ENCODE measurements around the gene ITPRIP. TPM values are rescaled to one million over a fixed set of nuclear protein-coding genes. Genes with fewer than 3 reads are reported as not detected.
A peak's percentile ranks its signal among the peaks of the same experiment; 100 is the strongest.

The ITPRIP gene
- total RNA-seq, 2 donors from 2014 or later, result 9.1 to 11.0 TPM

GRCh38 chr10:104318326-104318725 lies 19.9 kb downstream of the ITPRIP start:
- peaks cover 24% of the 10 kb centered on the region for H3K4me1 Mint-ChIP-seq
- no peak for DNase-seq
- Histone ChIP-seq H3K36me3 (ENCODE audit: control insufficient read depth, insufficient read depth, low read length) (peaks cover 18% of the 10 kb centered on the region), H3K9me3 (ENCODE audit: control insufficient read depth, low read length) (no peaks in the 10 kb centered on the region), H3K9ac (ENCODE audit: extremely low read depth, low read length, poor library complexity, severe bottlenecking) (no peak overlapping the region), H3K27me3 (ENCODE audit: control insufficient read depth, insufficient read depth, low read length, poor library complexity, severe bottlenecking) (no peaks in the 10 kb centered on the region), H3K27ac (ENCODE audit: low read depth, low read length) (no peak overlapping the region), H3K4me3 (ENCODE audit: low read length) (no peak overlapping the region), H3K4me1 (ENCODE audit: control insufficient read depth, insufficient read depth, low read length) (peaks cover 9% of the 10 kb centered on the region)
- no peak for TF ChIP-seq CTCF (conservative IDR thresholded peaks at IDR 0.05)
- H3K9me3 Mint-ChIP-seq, result no peaks in the 10 kb centered on the region
- no peaks in the 10 kb centered on the region for H3K27me3 Mint-ChIP-seq (ENCODE audit: insufficient read depth)
- WGBS, 2 experiments (ENCODE audit: insufficient coverage in 1 of 2, insufficient read length in 1 of 2), result 88 to 91% methylated on average over 5 of the region's 5 CpGs
- no peak overlapping the region for H3K27ac Mint-ChIP-seq
- peaks cover 19% of the 10 kb centered on the region for H3K36me3 Mint-ChIP-seq (ENCODE audit: low read depth)
- H3K4me3 Mint-ChIP-seq, result no peak overlapping the region

DNA sequence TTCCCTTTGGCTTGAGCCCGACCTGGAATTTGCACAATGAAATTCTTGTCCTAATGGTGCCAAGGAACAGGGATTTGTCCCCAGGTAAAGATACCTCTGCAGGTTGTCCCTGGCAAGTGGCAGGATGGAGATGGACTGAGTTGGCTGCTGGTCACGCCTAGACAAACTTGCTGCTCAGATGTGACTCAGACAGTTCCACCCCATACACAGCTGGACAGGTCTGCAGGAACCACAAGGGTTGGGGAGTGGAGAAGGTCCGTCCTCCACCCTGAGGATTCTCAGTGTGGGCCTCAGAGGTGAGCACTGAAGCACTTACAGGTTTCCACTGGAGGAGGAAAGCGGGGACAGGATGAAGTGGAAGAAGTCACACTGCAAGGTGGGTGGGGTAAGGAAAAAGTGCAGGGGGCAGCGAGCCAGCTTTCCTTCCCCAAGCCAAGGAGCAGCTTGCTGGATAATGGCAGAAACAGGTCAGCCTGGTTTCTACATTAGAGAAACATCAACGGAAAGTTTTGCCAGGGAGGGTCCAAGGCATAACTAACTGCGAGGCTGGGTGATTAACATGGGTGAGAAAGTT lies 20.5 kb downstream of the ITPRIP start:
- Mint-ChIP-seq H3K36me3 (ENCODE audit: low read depth) (peaks cover 24% of the 10 kb centered on the region), H3K4me1 (peaks cover 24% of the 10 kb centered on the region), H3K9me3 (no peaks in the 10 kb centered on the region), H3K4me3 (no peak overlapping the region), H3K27me3 (ENCODE audit: insufficient read depth) (no peaks in the 10 kb centered on the region), H3K27ac (peak overlapping the region; percentile 27)
- DNase-seq, result no peak
- 87 to 95% methylated on average over 6 to 7 of the region's 7 CpGs for WGBS, 2 experiments (ENCODE audit: insufficient coverage in 1 of 2, insufficient read length in 1 of 2)
- Histone ChIP-seq H3K36me3 (ENCODE audit: control insufficient read depth, insufficient read depth, low read length) (peaks cover 23% of the 10 kb centered on the region), H3K4me3 (ENCODE audit: low read length) (peak overlapping the region; percentile 23), H3K27ac (ENCODE audit: low read depth, low read length) (no peak overlapping the region), H3K9me3 (ENCODE audit: control insufficient read depth, low read length) (no peaks in the 10 kb centered on the region), H3K9ac (ENCODE audit: extremely low read depth, low read length, poor library complexity, severe bottlenecking) (no peak overlapping the region), H3K4me1 (ENCODE audit: control insufficient read depth, insufficient read depth, low read length) (peaks cover 9% of the 10 kb centered on the region), H3K27me3 (ENCODE audit: control insufficient read depth, insufficient read depth, low read length, poor library complexity, severe bottlenecking) (no peaks in the 10 kb centered on the region)
- TF ChIP-seq CTCF (conservative IDR thresholded peaks at IDR 0.05), result no peak

DNA sequence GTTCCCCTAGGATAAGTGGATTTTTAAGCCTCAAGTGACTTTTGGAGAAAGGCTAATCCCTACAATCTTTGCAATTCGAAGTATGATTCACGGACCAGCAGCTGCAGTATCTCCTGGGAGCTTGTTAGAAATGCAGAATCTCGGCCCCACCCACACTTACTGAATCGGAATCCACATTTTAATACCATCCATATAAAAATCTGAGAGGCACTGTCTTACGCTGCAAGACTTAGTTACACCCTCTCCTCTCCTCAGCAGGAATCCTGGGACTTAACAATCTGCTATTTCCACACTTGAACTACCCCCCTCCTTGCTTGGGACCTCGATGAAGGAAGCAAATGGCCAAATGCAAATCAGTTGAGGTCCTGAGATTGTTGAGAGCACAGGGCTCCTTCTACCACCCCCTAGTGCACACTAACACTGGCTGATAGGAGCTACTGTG lies 21.0 kb downstream of the ITPRIP start:
- no peaks in the 10 kb centered on the region for H3K9me3 Mint-ChIP-seq
- no peaks in the 10 kb centered on the region for H3K27me3 ChIP-seq (ENCODE audit: control insufficient read depth, insufficient read depth, low read length, poor library complexity, severe bottlenecking)
- no peak for TF ChIP-seq CTCF (conservative IDR thresholded peaks at IDR 0.05)
- peaks cover 24% of the 10 kb centered on the region for H3K4me1 Mint-ChIP-seq
- no peak for DNase-seq
- peaks cover 9% of the 10 kb centered on the region for H3K4me1 ChIP-seq (ENCODE audit: control insufficient read depth, insufficient read depth, low read length)
- peak overlapping the region; percentile 23 for H3K4me3 ChIP-seq (ENCODE audit: low read length)
- no peak overlapping the region for H3K9ac ChIP-seq (ENCODE audit: extremely low read depth, low read length, poor library complexity, severe bottlenecking)
- peaks cover 29% of the 10 kb centered on the region for H3K36me3 ChIP-seq (ENCODE audit: control insufficient read depth, insufficient read depth, low read length)
- peak overlapping the region; percentile 27 for H3K27ac Mint-ChIP-seq
- WGBS, 2 experiments (ENCODE audit: insufficient coverage in 1 of 2, insufficient read length in 1 of 2), result 39 to 48% methylated on average over 5 to 6 of the region's 6 CpGs
- peaks cover 27% of the 10 kb centered on the region for H3K36me3 Mint-ChIP-seq (ENCODE audit: low read depth)
- no peak overlapping the region for H3K27ac ChIP-seq (ENCODE audit: low read depth, low read length)
- no peaks in the 10 kb centered on the region for H3K27me3 Mint-ChIP-seq (ENCODE audit: insufficient read depth)
- no peak overlapping the region for H3K4me3 Mint-ChIP-seq
- no peaks in the 10 kb centered on the region for H3K9me3 ChIP-seq (ENCODE audit: control insufficient read depth, low read length)
